Tibial nerve (tissue), 4 donors: ENCODE measurements around the gene CFAP69. TPM values are rescaled to one million over a fixed set of nuclear protein-coding genes. Genes with fewer than 3 reads are reported as not detected.

ENCODE experiments used
- DNase-seq, 2 donors: peaks; one replicate each; pipeline ENCODE4 v3.0.0-alpha.2; 2019; ENCODE audit warnings: low spot score in 2 of 2
- H3K27ac ChIP-seq, 4 donors: fragments of 200-600 bp; sonication (generic) in 3 of 4; one replicate each; pipeline ENCODE4 v1.5.1; 2017 to 2019; ENCODE audit warnings: mild to moderate bottlenecking in 1 of 4
- H3K27me3 ChIP-seq, 2 donors: fragments of 200-600 bp; sonication (generic) in 1 of 2; one replicate each; pipeline versions ENCODE4 v1.5.1 to v1.6.0; 2017 to 2019
- H3K36me3 ChIP-seq, 3 donors: fragments of 200-600 bp; sonication (generic); one replicate each; pipeline ENCODE4 v1.5.1; 2018 to 2019
- H3K4me1 ChIP-seq, 4 donors: fragments of 200-600 bp; sonication (generic) in 3 of 4; one replicate each; pipeline ENCODE4 v1.5.1; 2017 to 2019
- H3K4me3 ChIP-seq, 4 donors: fragments of 200-600 bp; sonication (generic) in 3 of 4; one replicate each; pipeline ENCODE4 v1.5.1; 2017 to 2019; ENCODE audit warnings: mild to moderate bottlenecking in 1 of 4, moderate library complexity in 1 of 4
- H3K9me3 ChIP-seq, 4 donors: fragments of 200-600 bp; sonication (generic) in 3 of 4; one replicate each; pipeline ENCODE4 v1.5.1; 2017 to 2019
- EP300 ChIP-seq, 2 donors: sonication (generic); formaldehyde crosslinking; IDR thresholded peaks; one replicate each; pipeline ENCODE4 v1.6.1; 2017; ENCODE audit warnings: antibody characterized with exemption in 2 of 2, mild to moderate bottlenecking in 1 of 2
- POLR2A ChIP-seq, 2 donors: fragments of 450-650 bp; IDR thresholded peaks; one replicate each; pipeline ENCODE4 v1.6.1; 2017; ENCODE audit warnings: antibody characterized with exemption in 2 of 2, mild to moderate bottlenecking in 2 of 2, moderate library complexity in 2 of 2
- WGBS, 2 donors: methylation state at CpG; one replicate each; pipeline ENCODE4 v1.1.5; 2018; 5-methylcytosine and 5-hydroxymethylcytosine counted together
- total RNA-seq, 4 donors: library from RNA; depleted of rRNA; stranded (reverse); fragments of >200 nt; gene quantifications; one replicate each; pipeline ENCODE4 v1.1.0, GENCODE V29; 2016
- TF ChIP-seq, protein P1 (sequence below), 5 experiments: fragments of 200-600 bp in 3 of 5; fragments of 450-650 bp in 2 of 5; sonication (generic) in 3 of 5; IDR thresholded peaks; one replicate each; pipeline ENCODE4 v1.5.1; 2016 to 2019; ENCODE audit warnings: antibody characterized with exemption in 5 of 5, mild to moderate bottlenecking in 3 of 5, moderate library complexity in 2 of 5

CFAP69 gene
- total RNA-seq, 4 donors from 2014 or later, result 18.9 to 51.1 (median 22.0) TPM

DNA sequence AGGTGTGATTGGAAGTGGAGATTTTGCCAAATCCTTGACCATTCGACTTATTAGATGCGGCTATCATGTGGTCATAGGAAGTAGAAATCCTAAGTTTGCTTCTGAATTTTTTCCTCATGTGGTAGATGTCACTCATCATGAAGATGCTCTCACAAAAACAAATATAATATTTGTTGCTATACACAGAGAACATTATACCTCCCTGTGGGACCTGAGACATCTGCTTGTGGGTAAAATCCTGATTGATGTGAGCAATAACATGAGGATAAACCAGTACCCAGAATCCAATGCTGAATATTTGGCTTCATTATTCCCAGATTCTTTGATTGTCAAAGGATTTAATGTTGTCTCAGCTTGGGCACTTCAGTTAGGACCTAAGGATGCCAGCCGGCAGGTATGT, 19.8 kb upstream of the CFAP69 start:
- peaks cover 0 to 5% (median 0%) of the 10 kb centered on the region in 3 donors for H3K36me3 ChIP-seq
- no peaks in the 10 kb centered on the region for H3K27me3 ChIP-seq
- TF ChIP-seq EP300 (IDR thresholded peaks at IDR 0.05) (no peak), POLR2A (IDR thresholded peaks at IDR 0.05) (no peak)
- TF ChIP-seq, protein P1, sequence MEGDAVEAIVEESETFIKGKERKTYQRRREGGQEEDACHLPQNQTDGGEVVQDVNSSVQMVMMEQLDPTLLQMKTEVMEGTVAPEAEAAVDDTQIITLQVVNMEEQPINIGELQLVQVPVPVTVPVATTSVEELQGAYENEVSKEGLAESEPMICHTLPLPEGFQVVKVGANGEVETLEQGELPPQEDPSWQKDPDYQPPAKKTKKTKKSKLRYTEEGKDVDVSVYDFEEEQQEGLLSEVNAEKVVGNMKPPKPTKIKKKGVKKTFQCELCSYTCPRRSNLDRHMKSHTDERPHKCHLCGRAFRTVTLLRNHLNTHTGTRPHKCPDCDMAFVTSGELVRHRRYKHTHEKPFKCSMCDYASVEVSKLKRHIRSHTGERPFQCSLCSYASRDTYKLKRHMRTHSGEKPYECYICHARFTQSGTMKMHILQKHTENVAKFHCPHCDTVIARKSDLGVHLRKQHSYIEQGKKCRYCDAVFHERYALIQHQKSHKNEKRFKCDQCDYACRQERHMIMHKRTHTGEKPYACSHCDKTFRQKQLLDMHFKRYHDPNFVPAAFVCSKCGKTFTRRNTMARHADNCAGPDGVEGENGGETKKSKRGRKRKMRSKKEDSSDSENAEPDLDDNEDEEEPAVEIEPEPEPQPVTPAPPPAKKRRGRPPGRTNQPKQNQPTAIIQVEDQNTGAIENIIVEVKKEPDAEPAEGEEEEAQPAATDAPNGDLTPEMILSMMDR (IDR thresholded peaks at IDR 0.05), result no peak
- H3K4me1 ChIP-seq, result no peaks in the 10 kb centered on the region
- no peak overlapping the region for H3K27ac ChIP-seq
- no peak overlapping the region for H3K4me3 ChIP-seq
- 90 to 98% methylated on average over 3 of the region's 3 CpGs for WGBS, 2 donors
- no peak for DNase-seq
- no peaks in the 10 kb centered on the region for H3K9me3 ChIP-seq

DNA sequence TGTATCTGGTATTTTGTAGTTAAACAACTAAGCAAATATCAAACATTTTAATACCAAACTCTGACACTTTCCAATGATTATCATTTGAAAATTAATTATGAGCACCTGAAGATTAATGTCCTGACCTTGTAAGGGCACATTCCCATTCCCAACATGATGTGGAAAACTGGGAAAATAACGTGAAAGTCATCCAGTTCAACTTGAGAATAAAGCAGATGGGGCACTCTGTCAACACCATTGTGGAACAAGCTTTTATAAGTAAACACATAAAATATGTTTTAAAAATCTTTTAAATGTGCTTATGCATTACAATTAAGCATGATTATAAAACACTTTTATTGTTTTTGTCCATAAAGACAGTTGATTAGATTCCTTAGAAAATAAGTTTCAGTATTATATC, 19.4 kb upstream of the CFAP69 start:
- no peak for DNase-seq
- Histone ChIP-seq H3K36me3 (peaks cover 0 to 5% (median 0%) of the 10 kb centered on the region in 3 donors), H3K4me3 (no peak overlapping the region), H3K4me1 (no peaks in the 10 kb centered on the region), H3K27me3 (no peaks in the 10 kb centered on the region), H3K9me3 (no peaks in the 10 kb centered on the region), H3K27ac (no peak overlapping the region)
- WGBS, 2 donors, result 62 to 70% methylated on average over 1 of the region's 1 CpG
- TF ChIP-seq, protein P1 (IDR thresholded peaks at IDR 0.05), result no peak
- TF ChIP-seq POLR2A (IDR thresholded peaks at IDR 0.05) (no peak), EP300 (IDR thresholded peaks at IDR 0.05) (no peak)

DNA sequence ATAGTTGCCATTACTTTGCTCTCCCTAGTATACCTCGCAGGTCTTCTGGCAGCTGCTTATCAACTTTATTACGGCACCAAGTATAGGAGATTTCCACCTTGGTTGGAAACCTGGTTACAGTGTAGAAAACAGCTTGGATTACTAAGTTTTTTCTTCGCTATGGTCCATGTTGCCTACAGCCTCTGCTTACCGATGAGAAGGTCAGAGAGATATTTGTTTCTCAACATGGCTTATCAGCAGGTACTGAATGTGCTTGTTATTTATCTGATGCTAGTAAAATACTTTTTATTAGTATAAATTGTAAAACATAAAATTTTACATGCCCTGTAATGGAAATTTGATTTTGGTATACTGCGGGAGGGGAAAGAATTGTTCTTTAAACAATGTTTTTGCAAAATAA, 17.7 kb upstream of the CFAP69 start:
- no peak overlapping the region for H3K4me3 ChIP-seq
- H3K27ac ChIP-seq, result no peak overlapping the region
- H3K9me3 ChIP-seq, result no peaks in the 10 kb centered on the region
- peaks cover 0 to 5% (median 0%) of the 10 kb centered on the region in 3 donors for H3K36me3 ChIP-seq
- no peaks in the 10 kb centered on the region for H3K27me3 ChIP-seq
- DNase-seq, result no peak
- TF ChIP-seq POLR2A (IDR thresholded peaks at IDR 0.05), result no peak
- TF ChIP-seq, protein P1 (IDR thresholded peaks at IDR 0.05), result no peak
- no peak for TF ChIP-seq EP300 (IDR thresholded peaks at IDR 0.05)
- no peaks in the 10 kb centered on the region for H3K4me1 ChIP-seq
- 70 to 80% methylated on average over 5 of the region's 5 CpGs for WGBS, 2 donors

DNA sequence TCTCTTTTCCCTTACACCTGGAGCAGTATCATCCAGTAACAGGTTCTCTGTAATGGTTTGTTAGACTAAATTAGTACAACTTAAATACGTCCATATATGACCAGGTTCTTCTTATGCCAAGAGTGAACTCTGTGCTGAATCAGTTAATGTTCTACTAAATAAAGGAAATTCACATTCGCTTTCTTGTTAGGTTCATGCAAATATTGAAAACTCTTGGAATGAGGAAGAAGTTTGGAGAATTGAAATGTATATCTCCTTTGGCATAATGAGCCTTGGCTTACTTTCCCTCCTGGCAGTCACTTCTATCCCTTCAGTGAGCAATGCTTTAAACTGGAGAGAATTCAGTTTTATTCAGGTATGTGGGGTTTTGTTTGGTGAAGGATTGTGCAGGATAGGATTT, 15.3 kb upstream of the CFAP69 start:
- H3K9me3 ChIP-seq, result no peaks in the 10 kb centered on the region
- WGBS, 2 donors, result 81 to 88% methylated on average over 2 of the region's 2 CpGs
- H3K4me3 ChIP-seq, result no peak overlapping the region
- H3K4me1 ChIP-seq, result no peaks in the 10 kb centered on the region
- no peaks in the 10 kb centered on the region for H3K27me3 ChIP-seq
- TF ChIP-seq, protein P1 (IDR thresholded peaks at IDR 0.05), result no peak
- TF ChIP-seq EP300 (IDR thresholded peaks at IDR 0.05), result no peak
- no peak for TF ChIP-seq POLR2A (IDR thresholded peaks at IDR 0.05)
- peaks cover 0 to 5% (median 0%) of the 10 kb centered on the region in 3 donors for H3K36me3 ChIP-seq
- no peak for DNase-seq
- H3K27ac ChIP-seq, result no peak overlapping the region

DNA sequence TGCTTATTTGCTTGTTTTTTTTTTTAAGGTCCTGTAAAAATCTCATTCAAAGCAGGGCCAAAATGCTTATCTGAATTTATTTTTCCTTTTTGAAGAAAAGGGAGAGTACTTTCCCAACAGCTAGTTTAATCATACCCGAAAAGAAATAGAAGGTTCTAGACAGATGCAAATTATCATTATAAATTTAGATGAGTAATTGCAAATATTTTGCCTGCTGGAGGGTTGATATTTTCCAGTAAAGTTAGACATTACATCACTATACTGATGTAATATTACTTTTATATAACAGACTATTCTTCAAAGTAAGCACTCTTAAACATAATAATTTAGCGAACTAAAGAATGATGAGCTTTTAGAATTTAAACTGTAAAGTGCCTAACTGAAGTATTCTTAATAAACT, 14.1 kb upstream of the CFAP69 start:
- no peaks in the 10 kb centered on the region for H3K9me3 ChIP-seq
- no peaks in the 10 kb centered on the region for H3K27me3 ChIP-seq
- 88 to 93% methylated on average over 2 of the region's 2 CpGs for WGBS, 2 donors
- H3K36me3 ChIP-seq, result peaks cover 0 to 5% (median 0%) of the 10 kb centered on the region in 3 donors
- H3K27ac ChIP-seq, result peak overlapping the region in 1 of 4 donors; percentile 13
- H3K4me1 ChIP-seq, result no peaks in the 10 kb centered on the region
- DNase-seq, result no peak
- TF ChIP-seq, protein P1 (IDR thresholded peaks at IDR 0.05), result no peak
- TF ChIP-seq EP300 (IDR thresholded peaks at IDR 0.05) (no peak), POLR2A (IDR thresholded peaks at IDR 0.05) (no peak)
- H3K4me3 ChIP-seq, result no peak overlapping the region
